Smooth muscle cell (in vitro differentiated cells): Measurements from ENCODE around the gene PCDH15. TPM values are rescaled to one million over a fixed set of nuclear protein-coding genes. Genes with fewer than 3 reads are reported as not detected.

Experiments
- DNase-seq: peaks from one replicate; lab custom pipeline; 2025; ENCODE audit not compliant: unreplicated experiment; lab: John Stamatoyannopoulos, UW
- H2AFZ ChIP-seq: fragments of 200-600 bp; sonication (generic); 2 replicates; pipeline ENCODE4 v1.6.0; 2016; ENCODE audit warnings: antibody characterized with exemption, low read depth, mild to moderate bottlenecking
- H3F3A ChIP-seq: fragments of 200-600 bp; sonication (generic); 2 replicates; pipeline ENCODE4 v1.6.0; 2017; ENCODE audit warnings: antibody characterized with exemption, low read depth
- H3K27ac ChIP-seq: fragments of 200-600 bp; sonication (generic); 2 replicates; pipeline ENCODE4 v1.5.1; 2016; ENCODE audit warnings: low read depth, mild to moderate bottlenecking
- H3K27me3 ChIP-seq: fragments of 200-600 bp; sonication (generic); 2 replicates; pipeline ENCODE4 v1.6.1; 2016; ENCODE audit warnings: low read depth, mild to moderate bottlenecking
- H3K36me3 ChIP-seq: fragments of 200-600 bp; sonication (generic); 2 replicates; pipeline ENCODE4 v1.5.1; 2016; ENCODE audit warnings: low read depth
- H3K4me1 ChIP-seq: fragments of 200-600 bp; sonication (generic); 2 replicates; pipeline ENCODE4 v1.5.1; 2016; ENCODE audit warnings: low read depth
- H3K4me2 ChIP-seq: fragments of 200-600 bp; sonication (generic); 2 replicates; pipeline ENCODE4 v1.6.0; 2016; ENCODE audit warnings: mild to moderate bottlenecking
- H3K4me3 ChIP-seq: fragments of 200-600 bp; sonication (generic); 2 replicates; pipeline ENCODE4 v1.5.1; 2016; ENCODE audit warnings: mild to moderate bottlenecking
- H3K79me2 ChIP-seq: fragments of 200-600 bp; sonication (generic); 2 replicates; pipeline ENCODE4 v1.6.0; 2016; ENCODE audit warnings: low read depth, mild to moderate bottlenecking
- H3K9ac ChIP-seq: fragments of 200-600 bp; sonication (generic); 2 replicates; pipeline ENCODE4 v1.6.0; 2016; ENCODE audit warnings: low read depth
- H3K9me3 ChIP-seq: fragments of 200-600 bp; sonication (generic); replicated peaks from 2 replicates; pipeline ENCODE4 v1.5.1; 2016; ENCODE audit warnings: low read depth
- H4K20me1 ChIP-seq: fragments of 200-600 bp; sonication (generic); 2 replicates; pipeline ENCODE4 v1.6.0; 2016; ENCODE audit warnings: low read depth
- WGBS: methylation state at CpG from one replicate; pipeline ENCODE4 v1.1.7; 2016; ENCODE audit warnings: low lambda C conversion rate; 5-methylcytosine and 5-hydroxymethylcytosine counted together
- polyA plus RNA-seq: library from polyadenylated mRNA; unstranded; fragments of >200 nt; fragmentation: Nextera tagmentation; extraction: Ambion mirVana; gene quantifications from 2 replicates; pipeline ENCODE4 v1.2.1, GENCODE V29; 2016
- total RNA-seq: library from RNA; depleted of rRNA; stranded (reverse); fragments of >200 nt; gene quantifications from 2 replicates; pipeline ENCODE4 v1.2.3, GENCODE V29; 2014
- TF ChIP-seq, protein P1 (sequence below): fragments of 200-600 bp; sonication (generic); IDR thresholded peaks from 2 replicates; pipeline ENCODE4 v1.5.1; 2017; ENCODE audit warnings: borderline replicate concordance, mild to moderate bottlenecking, antibody characterized with exemption; ENCODE audit not compliant: insufficient read depth, poor library complexity, severe bottlenecking

Gene PCDH15
- total and polyA plus RNA-seq, 2 experiments from 2014 or later: not detected

DNA sequence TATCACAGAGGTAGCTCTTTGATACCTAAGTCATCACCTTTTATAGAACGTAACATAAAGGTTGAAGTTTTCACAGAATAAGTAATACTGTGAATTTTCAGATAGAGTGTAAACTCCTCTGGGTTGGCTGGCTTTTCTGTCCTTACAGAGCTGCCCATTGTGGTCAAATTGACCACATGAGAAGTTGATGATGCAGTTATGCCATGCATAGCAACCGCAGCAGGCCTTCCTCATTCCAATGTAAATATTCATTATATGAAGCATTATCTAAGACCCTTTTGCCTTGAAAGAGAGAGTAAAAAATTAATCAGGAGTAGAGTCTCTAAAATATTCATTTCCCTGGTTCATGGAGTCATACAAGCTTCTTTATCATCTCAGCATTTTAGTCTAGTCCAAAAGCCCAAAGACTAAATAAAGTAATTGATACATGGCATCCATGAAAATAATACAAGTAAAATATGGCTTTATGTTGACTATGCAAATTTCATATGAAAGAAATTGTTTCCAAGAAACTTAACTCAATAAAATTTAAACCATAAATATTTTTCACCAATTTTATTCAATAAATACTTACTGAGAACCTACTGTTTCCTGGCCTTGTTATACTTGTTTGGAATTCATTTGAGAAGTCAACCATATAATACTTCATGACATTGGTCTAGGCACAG, 516.4 kb downstream of the PCDH15 start:
- TF ChIP-seq, protein P1, sequence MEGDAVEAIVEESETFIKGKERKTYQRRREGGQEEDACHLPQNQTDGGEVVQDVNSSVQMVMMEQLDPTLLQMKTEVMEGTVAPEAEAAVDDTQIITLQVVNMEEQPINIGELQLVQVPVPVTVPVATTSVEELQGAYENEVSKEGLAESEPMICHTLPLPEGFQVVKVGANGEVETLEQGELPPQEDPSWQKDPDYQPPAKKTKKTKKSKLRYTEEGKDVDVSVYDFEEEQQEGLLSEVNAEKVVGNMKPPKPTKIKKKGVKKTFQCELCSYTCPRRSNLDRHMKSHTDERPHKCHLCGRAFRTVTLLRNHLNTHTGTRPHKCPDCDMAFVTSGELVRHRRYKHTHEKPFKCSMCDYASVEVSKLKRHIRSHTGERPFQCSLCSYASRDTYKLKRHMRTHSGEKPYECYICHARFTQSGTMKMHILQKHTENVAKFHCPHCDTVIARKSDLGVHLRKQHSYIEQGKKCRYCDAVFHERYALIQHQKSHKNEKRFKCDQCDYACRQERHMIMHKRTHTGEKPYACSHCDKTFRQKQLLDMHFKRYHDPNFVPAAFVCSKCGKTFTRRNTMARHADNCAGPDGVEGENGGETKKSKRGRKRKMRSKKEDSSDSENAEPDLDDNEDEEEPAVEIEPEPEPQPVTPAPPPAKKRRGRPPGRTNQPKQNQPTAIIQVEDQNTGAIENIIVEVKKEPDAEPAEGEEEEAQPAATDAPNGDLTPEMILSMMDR: no peak

DNA sequence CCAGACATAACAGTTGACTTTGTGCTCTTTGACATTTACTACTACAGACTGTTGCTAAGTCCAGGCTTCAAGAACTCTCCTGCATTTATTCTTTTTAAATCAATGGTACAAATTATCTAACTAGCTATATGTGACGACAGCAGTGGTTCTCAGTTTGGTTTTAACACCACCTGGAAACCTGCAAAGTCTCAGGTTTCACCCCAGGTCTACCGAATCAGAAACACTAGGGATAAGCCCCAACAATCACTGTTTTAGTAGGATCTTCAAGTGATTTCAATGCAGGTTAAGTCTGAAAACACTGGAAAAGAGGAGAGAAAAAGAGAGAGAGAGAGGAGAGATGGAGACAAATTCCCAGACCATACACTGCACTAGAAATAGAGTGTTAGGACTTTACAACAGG, 519.0 kb downstream of the PCDH15 start:
- Histone ChIP-seq H3K4me3 (no peak overlapping the region), H3K9me3 (no peaks in the 10 kb centered on the region), H3K4me1 (no peaks in the 10 kb centered on the region), H3K27me3 (no peaks in the 10 kb centered on the region), H3K27ac (no peak overlapping the region), H3K36me3 (no peaks in the 10 kb centered on the region), H3K79me2 (no peaks in the 10 kb centered on the region), H2AFZ (no peak overlapping the region), H3K9ac (no peak overlapping the region), H3K4me2 (no peak overlapping the region), H3F3A (no peaks in the 10 kb centered on the region), H4K20me1 (no peaks in the 10 kb centered on the region)
- 70% methylated on average over 2 of the region's 2 CpGs for WGBS
- DNase-seq: no peak
- TF ChIP-seq, protein P1: no peak

More for the DNA sequence above, 516.4 kb downstream of the PCDH15 start:
- Histone ChIP-seq H3K79me2 (no peaks in the 10 kb centered on the region), H4K20me1 (no peaks in the 10 kb centered on the region), H3F3A (no peaks in the 10 kb centered on the region), H3K4me1 (no peaks in the 10 kb centered on the region), H3K27ac (no peak overlapping the region), H3K4me3 (no peak overlapping the region), H3K36me3 (no peaks in the 10 kb centered on the region), H3K9me3 (no peaks in the 10 kb centered on the region), H3K4me2 (peak overlapping the region; percentile 50), H2AFZ (no peak overlapping the region), H3K27me3 (no peaks in the 10 kb centered on the region), H3K9ac (no peak overlapping the region)
- no peak for DNase-seq
- WGBS: 75% methylated on average over 2 of the region's 2 CpGs

DNA sequence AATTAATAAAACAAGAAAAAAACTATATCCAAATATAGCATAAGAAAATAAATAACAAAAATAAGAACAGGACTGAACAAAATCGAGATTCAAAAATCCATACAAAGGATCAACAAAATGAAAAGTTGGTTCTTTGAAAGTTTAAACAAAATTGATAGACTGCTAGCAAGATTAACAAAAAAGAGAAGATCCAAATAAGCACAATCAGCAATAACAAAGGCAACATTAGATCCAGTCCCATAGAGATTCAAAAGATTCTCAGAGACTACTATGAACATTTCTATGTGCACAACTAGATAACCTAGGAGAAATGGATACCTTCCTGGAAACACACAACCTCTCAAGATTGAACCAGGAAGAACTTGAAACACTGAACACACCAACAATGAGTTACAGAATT, 534.6 kb downstream of the PCDH15 start:
- H3K27me3 ChIP-seq: no peaks in the 10 kb centered on the region
- no peaks in the 10 kb centered on the region for H3K79me2 ChIP-seq
- no peaks in the 10 kb centered on the region for H3K36me3 ChIP-seq
- no peaks in the 10 kb centered on the region for H3K4me1 ChIP-seq
- no peak overlapping the region for H3K4me3 ChIP-seq
- DNase-seq: no peak
- WGBS: 85% methylated on average over 1 of the region's 1 CpG
- H3F3A ChIP-seq: no peaks in the 10 kb centered on the region
- TF ChIP-seq, protein P1: no peak
- no peak overlapping the region for H2AFZ ChIP-seq
- no peak overlapping the region for H3K4me2 ChIP-seq
- H3K27ac ChIP-seq: no peak overlapping the region
- H3K9me3 ChIP-seq: no peaks in the 10 kb centered on the region
- no peak overlapping the region for H3K9ac ChIP-seq
- no peaks in the 10 kb centered on the region for H4K20me1 ChIP-seq

DNA sequence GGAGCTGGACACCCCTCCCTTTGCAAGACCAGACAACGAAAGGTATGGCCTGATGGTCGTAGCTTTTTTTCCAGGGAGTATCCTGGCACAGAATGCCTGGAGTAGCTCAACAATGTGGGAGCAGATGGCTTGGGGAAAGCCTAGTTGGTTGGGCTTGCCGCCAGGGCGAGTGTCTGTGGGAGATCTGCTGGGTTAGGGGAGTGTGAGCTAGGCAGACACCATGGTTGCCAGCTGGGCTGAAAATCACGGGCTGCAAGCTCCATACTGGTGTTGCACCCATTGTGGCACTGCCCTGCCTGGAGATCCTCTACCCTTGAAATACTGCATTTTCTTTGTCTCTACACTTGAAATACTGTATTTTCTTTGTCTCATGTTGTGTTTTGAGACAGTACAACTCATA, 538.3 kb downstream of the PCDH15 start:
- H3K4me3 ChIP-seq: no peak overlapping the region
- no peaks in the 10 kb centered on the region for H3K9me3 ChIP-seq
- H3K79me2 ChIP-seq: no peaks in the 10 kb centered on the region
- H4K20me1 ChIP-seq: no peaks in the 10 kb centered on the region
- H3K27ac ChIP-seq: no peak overlapping the region
- no peaks in the 10 kb centered on the region for H3F3A ChIP-seq
- no peak for DNase-seq
- H3K27me3 ChIP-seq: no peaks in the 10 kb centered on the region
- no peaks in the 10 kb centered on the region for H3K4me1 ChIP-seq
- WGBS: 97% methylated on average over 5 of the region's 5 CpGs
- TF ChIP-seq, protein P1: no peak
- no peak overlapping the region for H3K9ac ChIP-seq
- H3K36me3 ChIP-seq: no peaks in the 10 kb centered on the region
- H3K4me2 ChIP-seq: no peak overlapping the region
- no peak overlapping the region for H2AFZ ChIP-seq
